Fibroblast of pulmonary artery (primary cell): Measurements from ENCODE around the gene ARHGAP15.

Experiments used
- DNase-seq: peaks from one replicate; pipeline ENCODE4 v3.0.0-alpha.2; 2010; ENCODE audit warnings: low read depth
- H3K4me3 ChIP-seq: replicated peaks from 2 replicates; pipeline ENCODE4 v1.5.1; 2011; ENCODE audit warnings: low read depth, mild to moderate bottlenecking, control low read depth, low read length, moderate library complexity
- CTCF ChIP-seq: IDR thresholded peaks from 2 replicates; pipeline ENCODE4 v1.5.1; 2011; ENCODE audit warnings: mild to moderate bottlenecking, control low read depth, low read length, inconsistent platforms; ENCODE audit errors: missing control alignments

The ARHGAP15 gene

DNA sequence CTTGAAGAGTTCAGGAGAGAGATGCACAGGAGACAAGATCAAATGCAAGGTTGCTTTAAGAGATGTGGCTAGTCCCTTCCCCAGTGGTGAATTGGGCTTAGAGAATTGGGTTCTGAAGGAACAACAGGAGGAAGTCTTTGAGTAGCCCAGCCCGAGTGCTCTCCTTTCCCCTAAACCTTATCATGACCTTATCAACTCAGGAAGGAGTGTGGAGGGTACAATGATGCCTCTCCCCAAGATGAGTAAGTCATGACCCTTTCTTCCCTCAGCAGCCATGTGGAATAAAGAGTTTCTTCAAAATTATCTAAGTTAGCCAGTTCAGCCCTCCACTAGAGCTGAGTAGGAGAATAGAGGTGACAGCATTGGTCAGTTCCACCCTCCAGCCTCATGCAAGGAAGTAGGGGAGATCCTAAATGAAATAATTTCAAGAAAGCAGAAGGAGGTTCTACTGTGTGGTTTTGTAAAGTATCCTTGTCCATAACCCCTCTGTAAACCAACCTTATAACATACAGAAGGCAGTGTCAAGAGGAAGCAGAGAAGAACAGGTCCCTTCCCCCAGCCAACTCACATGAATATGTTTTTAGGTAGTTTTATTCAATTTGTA is 88.4 kb downstream of the ARHGAP15 start:
- no peak for TF ChIP-seq CTCF
- no peak for DNase-seq
- no peak overlapping the region for H3K4me3 ChIP-seq

DNA sequence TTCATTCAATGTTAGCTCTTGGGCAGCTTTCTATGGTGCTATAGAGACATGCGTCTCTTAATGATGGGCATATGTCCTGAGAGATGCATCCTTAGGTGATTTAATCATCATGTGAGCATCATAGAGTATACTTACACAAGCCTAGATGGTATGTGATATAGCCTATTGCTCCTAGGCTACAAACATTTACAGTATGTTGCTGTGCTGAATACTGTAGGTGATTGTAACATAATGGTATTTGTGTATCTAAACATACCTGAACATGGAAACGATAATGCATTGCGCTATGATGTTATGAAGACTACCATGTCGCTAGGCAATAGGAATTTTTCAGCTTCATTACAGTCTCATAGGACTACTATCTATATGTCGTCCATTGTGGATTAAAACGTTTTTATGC is 89.4 kb downstream of the ARHGAP15 start:
- no peak for TF ChIP-seq CTCF
- no peak overlapping the region for H3K4me3 ChIP-seq
- DNase-seq: no peak

DNA sequence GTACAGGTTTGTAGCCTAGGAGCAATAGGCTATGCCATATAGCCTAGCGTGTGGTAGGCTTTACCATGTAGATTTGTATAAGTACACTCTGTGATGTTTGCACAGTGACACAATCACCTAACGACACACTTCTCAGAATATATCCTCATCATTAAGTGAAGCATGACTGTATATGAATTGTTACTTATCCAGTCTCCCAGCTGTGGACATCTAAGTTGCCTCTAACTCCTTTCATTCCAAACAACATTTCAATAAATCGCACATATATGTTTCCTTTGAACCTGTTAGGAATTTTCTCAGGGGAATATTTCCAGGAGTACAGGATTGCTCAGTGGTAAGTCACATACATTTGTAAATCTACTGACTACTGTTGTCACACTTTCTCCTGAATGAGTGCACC is 90.0 kb downstream of the ARHGAP15 start:
- no peak for DNase-seq
- TF ChIP-seq CTCF: no peak

GRCh38 chr2:143223556-143223955 is 94.3 kb downstream of the ARHGAP15 start:
- no peak for DNase-seq
- no peak for TF ChIP-seq CTCF
- H3K4me3 ChIP-seq: no peak overlapping the region

More for the DNA sequence above, 90.0 kb downstream of the ARHGAP15 start:
- no peak overlapping the region for H3K4me3 ChIP-seq

DNA sequence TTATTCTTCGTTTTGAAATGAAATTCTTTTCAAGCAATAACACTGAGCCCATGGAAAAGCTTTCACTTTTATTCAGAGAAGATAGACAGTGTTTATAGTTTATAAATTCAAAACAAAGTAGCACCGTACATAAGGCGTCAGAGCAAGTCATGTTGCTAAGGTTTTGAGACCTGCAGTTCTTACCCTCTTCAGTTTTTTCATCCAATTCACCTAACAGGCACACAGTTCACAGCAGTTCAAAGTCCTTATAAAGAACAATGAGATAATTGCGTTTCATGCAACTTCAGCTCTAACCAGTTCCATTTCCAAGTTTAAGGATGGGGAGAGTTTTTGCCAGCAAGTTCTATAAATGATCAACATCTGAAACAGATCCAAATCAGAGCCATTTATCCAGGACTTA is 96.7 kb downstream of the ARHGAP15 start:
- no peak for DNase-seq
- no peak overlapping the region for H3K4me3 ChIP-seq
- TF ChIP-seq CTCF: no peak

DNA sequence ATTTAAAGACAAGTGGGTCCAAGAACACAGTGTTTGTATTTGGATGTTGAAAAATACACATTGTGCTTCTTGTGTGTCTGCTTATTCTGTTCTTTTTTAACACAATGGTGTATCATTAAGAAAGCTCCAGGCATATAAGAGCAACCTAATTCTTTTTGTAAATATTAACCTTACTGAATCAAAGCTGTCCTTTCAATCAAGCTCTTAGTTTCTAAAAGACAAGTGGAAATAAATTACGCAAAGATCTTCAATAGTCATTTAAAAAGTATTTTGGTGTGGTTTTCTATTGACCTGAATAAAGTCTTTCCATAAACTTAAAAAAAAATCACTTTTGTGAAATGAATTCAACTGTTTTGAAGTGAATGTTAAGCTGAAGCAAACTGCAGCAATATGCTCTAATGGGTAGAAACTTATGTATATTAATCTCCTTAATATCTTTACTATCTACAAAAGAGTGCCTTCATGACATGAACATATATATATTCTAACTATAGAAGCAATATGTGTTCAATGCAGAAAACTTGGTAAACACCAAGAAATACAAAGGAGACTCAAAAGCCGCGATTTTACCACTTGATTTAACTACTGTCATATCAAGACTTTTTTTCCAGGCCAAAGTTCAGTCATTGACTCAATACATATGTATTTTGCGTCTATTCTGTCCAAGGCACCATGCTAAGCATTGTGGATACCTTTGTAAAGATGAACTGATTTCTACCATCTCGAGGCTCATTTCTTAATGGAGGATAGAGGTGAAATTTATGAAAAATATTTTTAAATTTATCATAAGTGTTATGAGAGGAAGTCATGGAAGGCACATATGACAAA is 97.7 kb downstream of the ARHGAP15 start:
- DNase-seq: no peak
- no peak for TF ChIP-seq CTCF

GRCh38 chr2:143229411-143229810 is 100.2 kb downstream of the ARHGAP15 start:
- H3K4me3 ChIP-seq: no peak overlapping the region
- no peak for TF ChIP-seq CTCF
- DNase-seq: no peak

More for the DNA sequence above, 97.7 kb downstream of the ARHGAP15 start:
- no peak overlapping the region for H3K4me3 ChIP-seq
